Stimulated activated CD4-positive, alpha-beta T cell treated with anti-CD3 and anti-CD28 coated beads, TNF-alpha, amount 100 ng/mL, for 4 hours (primary cell): ENCODE results near the gene ZCWPW1.
A peak's percentile ranks its signal among the peaks of the same experiment; 100 is the strongest.
"Not testable (repeated sequence)": the region's sequence is repeated elsewhere in the genome, so short reads cannot be mapped to it uniquely, and the experiment has no call there.

Source experiments
- DNase-seq, 3 experiments: peaks; one replicate each; pipeline ENCODE4 v3.0.0-alpha.2; 2020; ENCODE audit warnings: low read depth in 3 of 3

Gene ZCWPW1

DNA sequence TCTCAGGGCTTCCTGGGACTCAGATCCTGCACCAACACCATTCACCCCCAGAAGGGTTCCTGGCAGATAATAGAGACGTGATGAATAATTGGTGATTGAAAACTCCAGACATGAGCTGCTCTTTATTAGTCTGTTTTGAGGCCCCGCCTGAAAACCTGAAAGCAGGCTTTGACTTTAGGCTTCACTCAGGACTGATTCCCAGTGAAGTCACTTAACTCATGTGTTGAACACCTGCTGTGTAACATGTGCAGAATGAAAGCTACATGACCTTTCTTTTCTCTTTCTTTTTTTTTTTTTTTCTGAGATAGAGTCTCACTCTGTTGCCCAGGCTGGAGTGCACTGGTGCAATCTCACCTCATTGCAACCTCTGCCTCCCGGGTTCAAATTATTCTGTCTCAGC, 26.7 kb upstream of the ZCWPW1 start:
- no peak for DNase-seq

DNA sequence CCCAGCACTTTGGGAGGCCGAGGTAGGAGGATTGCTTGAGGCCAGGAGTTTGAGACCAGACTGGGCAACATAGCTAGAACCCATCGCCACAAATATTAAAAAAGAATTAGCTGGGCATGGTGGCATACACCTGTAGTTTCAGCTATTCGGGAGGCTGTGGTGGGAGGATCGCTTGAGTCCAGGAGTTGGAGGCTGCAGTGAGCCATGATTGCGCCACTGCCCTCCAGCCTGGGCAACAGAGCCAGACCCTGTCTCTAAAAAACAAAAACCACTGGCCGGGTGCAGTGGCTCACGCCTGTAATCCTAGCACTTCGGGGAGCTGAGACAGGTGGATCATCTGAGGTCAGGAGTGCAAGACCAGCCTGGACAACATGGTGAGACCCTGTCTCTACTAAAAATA, 25.4 kb upstream of the ZCWPW1 start:
- DNase-seq = not testable (repeated sequence)

DNA sequence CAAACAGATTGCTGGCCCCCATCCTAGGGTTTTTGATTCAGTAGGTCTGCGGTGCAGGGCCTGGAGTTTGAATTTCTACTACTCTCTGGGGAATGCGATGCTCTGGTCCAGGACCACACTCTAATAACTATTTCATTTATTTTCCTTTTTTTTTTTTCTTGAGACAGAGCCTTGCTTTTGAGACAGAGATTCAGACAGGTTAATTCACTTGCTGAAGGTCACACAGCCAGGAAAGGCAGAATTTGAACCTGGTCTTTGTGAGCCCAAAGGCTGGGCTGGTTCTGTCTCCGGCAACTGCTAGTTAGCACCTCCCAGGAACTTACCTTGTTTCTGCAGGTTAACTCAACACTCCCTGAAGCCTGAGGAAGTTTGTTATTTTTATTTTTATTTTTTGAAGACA, 24.0 kb upstream of the ZCWPW1 start:
- DNase-seq = no peak

DNA sequence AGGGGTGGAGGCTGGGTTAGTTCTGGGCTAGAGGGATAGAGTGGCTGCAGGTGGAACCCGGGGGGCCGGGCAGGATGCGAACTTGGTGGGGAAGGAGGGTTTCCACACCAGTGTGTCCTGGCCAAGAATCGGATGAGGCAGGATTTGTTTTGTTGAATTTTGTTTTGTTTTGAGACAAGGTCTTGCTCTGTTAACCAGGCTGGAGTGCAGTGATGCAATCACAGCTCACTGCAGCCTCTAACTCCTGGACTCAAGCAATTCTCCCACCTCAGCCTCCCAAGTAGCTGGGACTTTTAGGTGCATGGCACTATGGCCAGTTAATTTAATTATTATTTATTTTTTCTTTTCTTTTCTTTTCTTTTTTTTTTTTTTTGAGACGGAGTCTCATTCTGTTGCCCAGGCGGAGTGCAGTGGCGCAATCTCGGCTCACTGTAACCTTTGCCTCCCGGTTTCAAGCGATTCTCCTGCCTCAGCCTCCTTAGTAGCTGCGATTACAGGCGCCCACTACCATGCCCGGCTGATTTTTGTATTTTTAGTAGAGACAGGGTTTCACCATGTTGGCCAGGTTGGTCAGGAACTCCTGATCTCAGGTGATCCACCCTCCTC, 20.8 kb upstream of the ZCWPW1 start:
- DNase-seq = no peak

DNA sequence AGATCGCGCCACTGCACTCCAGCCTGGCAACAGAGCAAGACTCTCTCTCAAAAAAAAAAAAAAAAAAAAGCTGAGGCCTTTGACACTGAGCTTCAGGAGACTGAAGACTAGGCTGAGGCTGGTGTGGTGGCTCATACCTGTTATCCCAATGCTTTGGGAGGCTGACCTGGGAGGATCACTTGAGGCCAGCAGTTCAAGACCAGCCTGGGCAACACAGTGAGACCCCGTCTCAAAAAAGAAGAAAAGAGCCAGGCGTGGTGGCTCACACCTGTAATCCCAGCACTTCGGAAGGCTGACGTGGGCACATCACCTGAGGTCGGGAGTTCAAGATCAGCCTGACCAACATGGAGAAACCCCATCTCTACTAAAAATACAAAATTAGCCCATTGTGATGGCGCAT, 18.9 kb upstream of the ZCWPW1 start:
- not testable (repeated sequence) for DNase-seq

DNA sequence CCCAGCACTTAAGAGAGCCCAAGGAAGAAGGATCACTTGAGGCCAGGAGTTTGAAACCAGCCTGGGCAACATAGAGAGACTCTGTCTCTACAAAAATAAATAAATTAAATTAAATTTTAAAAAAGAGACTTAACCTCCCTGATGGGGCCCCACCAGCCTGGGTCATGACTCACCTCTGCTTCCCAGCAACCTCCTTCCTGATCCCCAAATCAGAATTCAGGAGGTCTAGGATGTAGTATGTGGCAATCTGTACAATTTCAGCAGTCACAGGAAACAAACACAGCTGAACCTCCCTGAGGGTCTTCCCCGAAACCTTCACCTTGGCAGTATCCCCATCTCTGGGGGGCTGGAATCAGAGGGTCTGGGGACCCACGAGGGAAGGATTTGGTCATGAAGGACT, 17.5 kb upstream of the ZCWPW1 start:
- no peak for DNase-seq

DNA sequence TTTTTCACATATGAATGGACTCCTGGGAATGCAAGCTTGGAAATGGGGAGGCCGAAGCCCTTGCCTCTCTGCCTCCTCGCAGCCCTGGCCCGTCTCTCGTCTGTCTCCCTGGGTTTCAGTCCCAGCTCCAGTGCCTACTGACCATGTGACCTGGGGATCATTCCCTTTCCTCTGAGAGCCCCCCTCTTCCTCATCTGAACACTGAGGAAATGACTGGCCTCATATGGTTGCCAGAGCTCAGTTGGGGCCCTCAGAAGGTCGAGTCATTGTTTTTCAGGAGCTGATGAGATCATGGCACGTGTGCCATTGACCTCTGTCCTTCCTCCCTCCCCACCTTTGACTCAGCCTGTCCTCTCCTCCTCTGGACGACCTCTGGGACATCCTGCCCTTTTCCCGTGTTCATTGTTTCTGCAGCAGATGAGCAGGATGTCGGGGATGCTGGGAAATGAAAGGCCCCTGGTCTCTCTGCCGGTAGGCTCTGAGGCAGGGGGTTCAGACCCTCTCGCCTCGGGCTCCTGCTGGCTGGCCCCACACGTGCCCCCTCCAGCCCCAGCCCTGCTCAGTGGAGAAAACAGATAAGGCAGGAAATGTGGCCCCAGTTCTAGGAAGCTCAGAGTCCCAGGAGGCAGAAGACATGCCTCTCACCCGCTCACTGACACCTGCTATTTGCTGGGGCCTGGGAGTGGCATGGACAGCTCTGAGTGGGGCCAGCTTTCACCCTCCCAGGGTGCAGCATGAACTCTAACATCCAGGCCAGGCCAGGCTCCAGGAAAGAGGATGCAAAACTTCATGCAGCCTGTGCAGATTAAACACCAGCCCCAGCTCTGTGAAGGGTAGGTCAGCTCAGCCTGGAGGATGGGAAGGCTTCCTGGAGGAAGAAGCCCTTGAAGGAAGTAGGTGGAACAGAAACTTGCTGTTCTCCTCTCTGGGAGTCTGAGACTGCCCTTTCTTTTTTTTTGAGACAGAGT, 16.1 kb upstream of the ZCWPW1 start:
- DNase-seq = no peak

DNA sequence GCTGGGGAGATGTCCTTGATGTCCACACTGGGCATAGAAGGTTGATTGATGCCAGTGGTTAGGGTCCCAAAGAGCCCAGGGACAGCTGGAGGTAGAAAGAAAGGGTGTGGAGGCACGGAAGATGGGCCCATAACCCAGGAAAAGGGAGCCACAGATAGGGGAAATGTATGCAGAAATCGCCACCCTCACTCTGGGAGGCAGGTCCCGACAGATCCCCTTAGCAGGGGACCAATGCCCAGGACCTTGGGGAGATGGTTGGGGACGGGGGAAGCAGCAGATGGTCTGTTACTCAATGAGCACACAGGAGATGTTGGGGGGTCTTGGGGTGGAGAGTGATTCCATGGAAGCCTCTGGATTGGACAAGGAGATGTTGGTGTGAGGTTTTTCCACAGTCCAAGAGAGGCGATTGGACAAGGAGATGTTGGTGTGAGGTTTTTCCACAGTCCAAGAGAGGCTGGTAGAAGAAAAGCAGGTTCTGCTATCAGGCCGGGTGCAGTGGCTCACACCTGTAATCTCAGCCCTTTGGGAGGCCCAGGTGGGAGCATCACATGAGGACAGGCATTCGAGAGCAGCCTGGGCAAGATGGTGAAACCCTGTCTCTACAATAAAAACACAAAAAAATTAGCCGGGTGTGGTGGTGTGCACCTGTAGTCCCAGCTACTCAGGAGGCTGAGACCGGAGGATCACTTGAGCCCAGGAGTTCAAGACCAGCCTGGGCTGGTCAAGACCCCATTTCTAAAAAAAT, 14.8 kb upstream of the ZCWPW1 start:
- DNase-seq = no peak

DNA sequence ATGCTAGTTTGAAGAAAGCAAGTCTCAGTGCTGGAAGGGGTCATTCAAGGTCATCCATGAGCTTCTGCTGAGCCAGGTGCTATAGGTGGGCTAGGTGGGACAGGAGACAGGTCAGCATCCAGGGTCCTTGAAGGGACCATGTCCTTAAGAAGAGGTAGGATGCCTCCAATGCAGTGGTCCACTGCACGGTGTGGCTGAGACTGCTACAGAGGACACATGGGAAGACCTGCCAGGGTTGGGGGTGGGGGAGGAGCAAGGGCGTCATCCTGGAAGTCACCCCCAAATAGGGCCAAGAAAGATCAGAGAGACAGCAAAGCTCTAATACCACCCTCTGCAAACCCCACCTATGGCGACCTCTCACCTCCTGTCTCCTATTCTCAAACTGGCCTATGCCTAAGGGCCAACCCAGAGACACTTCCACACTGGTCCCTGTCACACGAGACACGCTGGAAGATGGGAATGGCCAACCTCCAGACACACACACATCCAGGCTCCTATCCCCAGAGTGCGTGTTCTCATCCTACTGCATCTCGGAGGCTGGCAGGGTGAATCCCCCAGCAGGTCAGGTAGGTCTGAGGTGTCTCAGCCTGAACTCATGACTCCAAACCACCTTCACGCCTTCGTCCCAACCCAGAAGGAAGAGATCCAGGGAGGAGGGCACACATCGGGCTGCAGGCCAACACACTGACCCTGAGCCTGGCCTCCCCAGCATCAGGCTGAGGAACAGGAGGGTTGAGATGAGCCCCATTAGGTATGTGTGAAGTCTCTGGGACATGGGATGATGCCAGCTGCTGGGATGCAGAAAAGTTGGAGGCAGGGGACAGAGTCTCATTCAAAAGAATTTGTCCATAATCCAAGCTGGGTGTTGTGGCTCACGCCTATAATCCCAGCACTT, 13.4 kb upstream of the ZCWPW1 start:
- DNase-seq = no peak

DNA sequence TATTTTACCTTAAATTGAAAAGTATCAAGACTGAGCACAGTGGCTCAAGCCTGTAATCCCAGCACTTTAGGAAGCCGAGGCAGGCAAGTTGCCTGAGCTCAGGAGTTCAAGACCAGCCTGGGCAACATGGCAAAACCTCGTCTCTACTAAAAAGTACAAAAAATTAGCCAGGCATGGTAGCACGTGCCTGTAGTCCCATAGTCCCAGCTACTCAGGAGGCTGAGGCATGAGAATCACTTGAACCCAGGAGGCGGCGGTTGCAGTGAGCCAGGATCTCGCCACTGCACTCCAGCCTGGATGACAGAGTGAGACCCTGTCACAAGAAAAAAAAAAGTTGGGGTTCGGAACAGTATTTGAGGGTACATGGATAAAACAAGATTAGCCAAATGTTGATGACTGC, 10.7 kb upstream of the ZCWPW1 start:
- not testable (repeated sequence) for DNase-seq

DNA sequence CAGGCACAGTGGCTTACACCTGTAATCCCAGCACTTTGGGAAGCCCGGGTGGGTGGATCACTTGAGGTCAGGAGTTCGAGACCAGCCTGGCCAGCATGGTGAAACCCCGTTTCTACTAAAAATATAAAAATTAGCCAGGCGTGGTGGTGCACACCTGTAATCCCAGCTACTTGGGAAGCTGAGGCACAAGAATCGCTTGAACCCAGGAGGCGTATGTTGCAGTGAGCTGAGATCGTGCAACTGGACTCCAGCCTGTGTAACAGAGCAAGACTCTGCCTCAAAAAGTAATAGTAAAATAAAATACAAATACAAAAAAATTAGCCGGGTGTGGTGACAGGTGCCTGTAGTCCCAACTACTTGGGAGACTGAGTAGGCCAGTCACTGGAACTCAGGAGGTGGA, 10.2 kb upstream of the ZCWPW1 start:
- not testable (repeated sequence) for DNase-seq

DNA sequence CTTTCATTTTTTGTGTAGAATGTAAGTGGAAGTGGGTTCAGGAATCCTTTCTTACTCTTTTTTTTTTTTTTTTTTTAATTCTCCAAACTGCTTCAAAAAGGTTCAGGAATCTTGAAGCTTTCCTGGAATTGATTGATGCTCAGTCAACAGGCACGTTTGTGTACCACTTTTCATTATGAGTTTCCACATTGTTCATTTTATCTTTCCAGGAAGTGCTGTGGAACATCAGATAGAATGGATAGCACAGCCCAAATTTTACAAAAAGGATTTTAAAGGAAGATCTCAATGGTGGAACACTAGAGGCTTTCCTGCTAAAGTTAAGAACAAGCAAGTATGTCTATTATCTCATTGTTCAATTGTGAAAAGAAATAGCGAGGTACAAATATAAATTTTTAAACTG, 9.7 kb upstream of the ZCWPW1 start:
- DNase-seq = no peak

DNA sequence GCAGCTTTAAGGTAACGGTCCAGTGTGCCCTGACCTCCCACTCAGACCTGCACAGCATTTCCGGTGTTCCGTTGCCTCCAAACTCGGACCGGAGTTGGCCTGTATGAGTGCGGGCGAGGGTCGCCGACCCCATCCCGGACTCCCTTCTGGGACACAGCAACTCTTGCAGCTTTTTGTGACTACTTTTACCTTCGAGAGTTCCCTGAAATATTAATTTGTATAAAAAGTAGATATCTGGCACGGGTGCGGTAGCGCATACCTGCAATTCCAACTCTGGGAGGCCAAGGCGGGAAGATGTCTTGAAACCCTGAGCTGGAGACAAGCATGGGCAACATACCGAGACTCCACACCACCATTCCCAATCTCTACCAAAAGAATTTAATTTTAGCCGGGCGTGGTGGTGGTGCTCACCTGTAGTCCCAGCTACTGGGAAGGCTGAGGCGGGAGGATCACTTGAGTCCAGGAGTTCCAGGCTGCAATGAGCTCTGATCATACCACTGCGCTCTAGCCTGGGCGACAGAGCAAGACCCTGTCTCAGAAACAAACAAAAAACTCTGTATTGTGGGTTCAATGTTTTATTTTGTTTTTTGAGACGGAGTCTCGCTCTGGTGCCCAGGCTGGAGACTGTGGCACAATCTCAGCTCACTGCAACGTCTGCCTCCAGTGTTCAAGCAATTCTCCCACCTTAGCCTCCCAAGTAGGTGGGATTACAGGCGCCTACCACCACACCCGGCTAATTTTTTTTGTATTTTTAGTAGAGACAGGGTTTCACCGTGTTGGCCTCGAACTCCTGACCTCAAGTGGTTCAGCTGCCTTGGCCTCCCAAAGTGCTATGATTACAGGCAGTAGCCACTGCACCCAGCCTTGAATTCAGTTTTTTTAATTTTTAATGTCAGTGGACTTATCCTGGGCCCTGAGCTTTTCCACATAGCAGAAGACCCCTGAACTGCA, 8.9 kb upstream of the ZCWPW1 start:
- no peak for DNase-seq

DNA sequence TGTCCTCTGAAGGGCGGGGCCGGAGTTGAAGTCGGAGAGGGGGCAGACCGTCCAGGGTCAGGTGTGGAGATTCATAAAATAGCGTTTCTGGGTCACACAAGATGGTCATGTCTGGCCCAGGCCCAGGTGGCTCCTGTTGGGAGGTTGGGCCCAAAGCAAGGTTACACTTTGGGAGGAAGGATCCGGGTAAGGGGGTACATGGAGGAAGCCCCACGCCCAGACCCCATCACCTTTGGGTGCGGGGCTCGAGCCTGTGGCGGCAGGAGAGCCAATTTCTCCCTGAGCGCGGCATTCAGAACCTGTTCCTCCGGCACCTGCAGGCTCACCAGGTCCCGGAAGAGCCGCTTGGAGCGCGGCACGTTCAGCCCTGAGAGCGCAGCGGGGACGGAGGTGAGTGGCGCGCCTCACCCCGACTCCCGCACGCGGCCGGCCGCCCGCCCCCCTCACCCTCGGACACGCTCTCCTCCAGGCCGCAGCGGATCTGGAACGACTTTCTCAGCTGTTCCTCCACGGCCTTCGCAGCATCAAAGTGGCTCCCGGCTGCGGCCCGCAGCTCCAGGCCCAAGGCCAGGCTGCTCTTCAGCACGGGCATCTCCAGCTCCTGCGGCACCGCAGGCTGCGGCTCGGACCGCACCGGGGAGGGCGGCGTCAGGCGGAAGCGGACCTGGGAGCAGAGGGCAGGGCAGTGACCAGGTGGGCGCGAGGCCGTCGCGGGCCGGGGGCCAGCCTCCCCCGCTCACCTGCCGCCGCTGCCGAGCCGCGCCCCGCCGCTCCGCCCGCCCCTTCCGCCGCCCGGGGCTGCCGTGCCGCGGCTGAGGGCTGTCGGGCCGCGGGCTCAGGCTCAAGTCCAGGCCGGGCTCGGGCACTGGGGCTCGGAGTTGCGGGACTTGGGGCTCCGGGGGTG, 7.2 kb upstream of the ZCWPW1 start:
- DNase-seq = peak in 2 of 3 experiments; percentile 31

DNA sequence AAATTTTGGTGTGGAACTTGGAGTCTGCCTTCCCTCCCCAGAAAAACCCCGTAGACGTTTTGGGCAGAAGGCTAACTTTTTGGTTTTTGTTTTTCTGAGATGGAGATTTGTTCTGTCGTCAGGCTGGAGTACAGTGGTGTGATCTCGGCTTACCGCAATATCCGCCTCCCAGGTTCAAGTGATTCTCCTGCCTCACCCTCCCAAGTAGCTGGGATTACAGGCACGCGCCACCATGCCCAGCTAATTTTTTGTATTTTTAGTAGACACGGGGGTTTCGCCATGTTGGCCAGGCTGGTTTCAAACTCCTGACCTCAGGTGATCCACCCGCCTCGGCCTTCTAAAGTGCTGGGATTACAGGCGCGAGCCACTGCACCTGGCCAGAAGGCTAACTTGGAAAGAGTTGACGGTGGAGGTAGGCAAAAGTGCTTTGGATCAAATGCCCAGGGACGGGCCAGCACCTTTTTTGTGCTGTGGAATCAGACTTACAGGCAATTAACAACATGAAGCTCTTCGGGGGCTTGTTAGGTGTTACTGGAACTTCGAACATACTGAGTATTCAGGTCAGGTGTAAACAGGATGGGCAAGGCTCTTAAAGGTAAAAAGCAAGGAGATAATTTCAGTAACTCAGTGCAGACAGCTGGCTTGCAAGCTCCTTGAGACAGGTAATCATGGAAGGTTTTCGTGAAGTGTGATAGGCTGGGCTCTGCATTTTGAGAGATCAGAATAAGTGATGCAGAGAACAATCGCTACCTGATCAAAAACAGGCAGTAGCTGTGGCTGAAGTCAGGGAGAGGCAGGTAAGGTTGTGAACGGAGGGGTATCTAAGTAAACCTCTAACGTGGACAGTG, 6.0 kb upstream of the ZCWPW1 start:
- no peak for DNase-seq

DNA sequence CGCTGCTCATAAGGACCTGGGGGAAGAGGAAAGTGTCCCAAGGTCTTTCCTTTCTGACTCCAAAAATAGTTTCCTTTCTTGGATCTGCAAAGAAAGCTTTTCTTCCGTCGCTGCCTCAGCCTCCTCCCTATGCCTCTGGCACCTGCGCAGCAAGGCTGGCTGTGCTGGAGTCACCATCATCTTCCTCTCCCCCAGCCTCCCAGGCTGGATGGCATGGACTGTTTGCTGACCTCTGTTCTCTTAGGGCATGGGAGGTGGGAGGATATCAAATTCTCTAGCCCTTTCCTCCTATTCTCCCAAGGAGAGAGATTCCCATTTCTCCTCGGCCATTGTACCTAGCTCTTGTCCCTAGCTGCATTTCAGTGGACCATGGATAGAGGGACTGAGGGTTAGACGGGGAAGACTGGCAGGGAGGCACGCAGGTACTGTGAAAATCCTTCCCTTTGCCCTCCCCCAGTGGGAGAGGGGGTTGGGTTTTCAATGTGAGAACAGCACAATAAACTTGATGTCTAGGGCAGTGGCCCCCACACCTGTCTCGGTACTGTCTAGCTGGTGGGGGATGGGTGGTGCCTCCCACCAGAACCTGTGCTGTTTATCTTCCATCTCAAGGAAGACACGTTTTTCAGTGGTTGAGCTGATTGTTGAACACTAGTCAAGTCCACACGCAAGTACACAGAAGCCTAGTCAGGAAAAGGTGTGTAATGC, 5.2 kb upstream of the ZCWPW1 start:
- no peak for DNase-seq

DNA sequence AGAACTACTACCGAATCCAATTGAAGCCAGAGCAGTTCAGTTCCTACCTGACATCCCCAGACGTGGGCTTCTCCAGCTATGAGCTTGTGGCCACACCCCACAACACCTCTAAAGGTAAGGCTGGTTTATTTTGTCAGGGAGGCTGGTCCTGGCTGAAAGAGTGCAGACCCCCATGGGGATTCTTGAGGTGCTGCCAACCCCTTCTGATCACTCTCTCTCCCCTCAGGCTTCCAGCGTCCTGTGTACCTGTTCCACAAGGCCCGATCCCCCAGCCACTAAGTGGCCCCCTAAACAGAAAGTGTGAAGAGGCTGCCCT, 4.7 kb upstream of the ZCWPW1 start:
- no peak for DNase-seq
